ENCODE data around the gene SND1.

GRCh38 chr7:128045158-128045557, 393.2 kb downstream of the SND1 start:
- TF ChIP-seq, protein P1, sequence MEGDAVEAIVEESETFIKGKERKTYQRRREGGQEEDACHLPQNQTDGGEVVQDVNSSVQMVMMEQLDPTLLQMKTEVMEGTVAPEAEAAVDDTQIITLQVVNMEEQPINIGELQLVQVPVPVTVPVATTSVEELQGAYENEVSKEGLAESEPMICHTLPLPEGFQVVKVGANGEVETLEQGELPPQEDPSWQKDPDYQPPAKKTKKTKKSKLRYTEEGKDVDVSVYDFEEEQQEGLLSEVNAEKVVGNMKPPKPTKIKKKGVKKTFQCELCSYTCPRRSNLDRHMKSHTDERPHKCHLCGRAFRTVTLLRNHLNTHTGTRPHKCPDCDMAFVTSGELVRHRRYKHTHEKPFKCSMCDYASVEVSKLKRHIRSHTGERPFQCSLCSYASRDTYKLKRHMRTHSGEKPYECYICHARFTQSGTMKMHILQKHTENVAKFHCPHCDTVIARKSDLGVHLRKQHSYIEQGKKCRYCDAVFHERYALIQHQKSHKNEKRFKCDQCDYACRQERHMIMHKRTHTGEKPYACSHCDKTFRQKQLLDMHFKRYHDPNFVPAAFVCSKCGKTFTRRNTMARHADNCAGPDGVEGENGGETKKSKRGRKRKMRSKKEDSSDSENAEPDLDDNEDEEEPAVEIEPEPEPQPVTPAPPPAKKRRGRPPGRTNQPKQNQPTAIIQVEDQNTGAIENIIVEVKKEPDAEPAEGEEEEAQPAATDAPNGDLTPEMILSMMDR (IDR thresholded peaks at IDR 0.05; ENCODE audit: insufficient read depth, low read length, poor library complexity, severe bottlenecking) = no peak
- no peak for TF ChIP-seq EZH2phosphoT487 (conservative IDR thresholded peaks at IDR 0.05; ENCODE audit: low read length)

All from SU-DHL-6 (cell line).